Spleen (tissue), 11 donors: Measurements from ENCODE around the gene OR1F1. TPM values are rescaled to one million over a fixed set of nuclear protein-coding genes. Genes with fewer than 3 reads are reported as not detected.

Source experiments
- DNase-seq: peaks from one replicate; pipeline ENCODE4 v3.0.0-alpha.2; 2020
- H3K27ac ChIP-seq, 8 donors: fragments of 200-600 bp; sonication (generic) in 7 of 8; 1 replicate in 4 of 8; 2 replicates in 4 of 8; pipeline versions ENCODE4 v1.5.0 to v1.8.0; 2016 to 2021; ENCODE audit warnings: inconsistent platforms in 4 of 8, mild to moderate bottlenecking in 4 of 8, moderate library complexity in 1 of 8
- H3K27me3 ChIP-seq, 7 donors: fragments of 200-600 bp; sonication (generic) in 6 of 7; replicated peaks in 1 of 7; 1 replicate in 4 of 7; 2 replicates in 3 of 7; pipeline versions ENCODE4 v1.5.0 to v1.8.0; 2016 to 2021; ENCODE audit warnings: inconsistent platforms in 3 of 7, mild to moderate bottlenecking in 1 of 7
- H3K36me3 ChIP-seq, 6 donors: fragments of 200-600 bp; sonication (generic) in 5 of 6; 1 replicate in 4 of 6; 2 replicates in 2 of 6; pipeline versions ENCODE4 v1.5.0 to v1.8.0; 2016 to 2021; ENCODE audit warnings: inconsistent platforms in 2 of 6
- H3K4me1 ChIP-seq, 6 donors: fragments of 200-600 bp; sonication (generic) in 5 of 6; 1 replicate in 3 of 6; 2 replicates in 3 of 6; pipeline versions ENCODE4 v1.5.0 to v1.8.0; 2016 to 2021; ENCODE audit warnings: inconsistent platforms in 3 of 6
- H3K4me3 ChIP-seq, 8 donors: fragments of 200-600 bp; sonication (generic) in 7 of 8; 1 replicate in 4 of 8; 2 replicates in 4 of 8; pipeline versions ENCODE4 v1.5.0 to v1.8.0; 2016 to 2021; ENCODE audit warnings: inconsistent platforms in 4 of 8, mild to moderate bottlenecking in 4 of 8, moderate library complexity in 2 of 8
- H3K9me3 ChIP-seq, 8 donors: fragments of 200-600 bp; sonication (generic) in 7 of 8; 1 replicate in 4 of 8; 2 replicates in 4 of 8; pipeline versions ENCODE4 v1.5.0 to v1.8.0; 2016 to 2021; ENCODE audit warnings: inconsistent platforms in 4 of 8
- CTCF ChIP-seq, 11 experiments: fragments of 200-600 bp in 7 of 11; fragments of 450-650 bp in 4 of 11; sonication (generic) in 4 of 11; IDR thresholded peaks in 8 of 11; conservative IDR thresholded peaks in 3 of 11; 1 replicate in 7 of 11; 2 replicates in 4 of 11; pipeline versions ENCODE4 v1.4.0 to v1.8.0; 2016 to 2021; ENCODE audit warnings: antibody characterized with exemption in 11 of 11, inconsistent platforms in 4 of 11, mild to moderate bottlenecking in 1 of 11
- POLR2A ChIP-seq, 3 donors: fragments of 450-650 bp; IDR thresholded peaks; one replicate each; pipeline ENCODE4 v1.5.1; 2017; ENCODE audit warnings: antibody characterized with exemption in 3 of 3, mild to moderate bottlenecking in 1 of 3
- POLR2AphosphoS5 ChIP-seq, 3 donors: sonication (generic); formaldehyde crosslinking; IDR thresholded peaks; one replicate each; pipeline ENCODE4 v1.5.1; 2017; ENCODE audit warnings: antibody characterized with exemption in 3 of 3
- WGBS, 5 donors: extraction: QIAGEN DNeasy Blood & Tissue Kit in 3 of 5; methylation state at CpG; one replicate each; pipeline versions ENCODE4 v1.1.5 to v1.1.7; 2013 to 2018; 5-methylcytosine and 5-hydroxymethylcytosine counted together
- intact Hi-C: fragments of 100-400 bp; cut with DNase I; formaldehyde crosslinking; loops from one replicate; pipeline ENCODE4 v1.15.0; 2023; ENCODE audit warnings: low total_unique reads
- polyA plus RNA-seq, 3 donors: library from polyadenylated mRNA; stranded (reverse); fragments of 200-250 nt; gene quantifications; one replicate each; pipeline ENCODE4 v1.2.1, GENCODE V29; 2013
- total RNA-seq, 7 donors: library from RNA; depleted of rRNA in 3 of 7; stranded (reverse); fragments of >200 nt in 3 of 7; fragmentation: NEBNext Ultra II Directional in 4 of 7; extraction: Animal tissue kit (Norgen Biotek cat#: 25700) in 4 of 7; gene quantifications; one replicate each; pipeline versions ENCODE4 v1.1.0 to v1.2.1, GENCODE V29; 2016 to 2021
- donor health status: healthy with polysubstance abuse.
- donor health status: DM: no; HTN: no; CAD: no; lungs with moderate emphysema.
- donor health status: DM: no; HTN: no; CAD: no.
- donor health status: Bipolar disorder and iron deficiency.
- donor health status: healthy.
- donor health status: DM: no; HTN: no; CAD: no.
- donor health status: DM: yes; HTN: yes; CAD: no.

Gene OR1F1
- total and polyA plus RNA-seq, 10 donors = not detected

- TF ChIP-seq POLR2AphosphoS5 (IDR thresholded peaks at IDR 0.05) (no peak), POLR2A (IDR thresholded peaks at IDR 0.05) (no peak), CTCF (IDR thresholded peaks at IDR 0.05 in 8 of 11, conservative IDR thresholded peaks at IDR 0.05 in 3 of 11) (no peak)
- no peak for DNase-seq
- H3K9me3 ChIP-seq = peaks cover 0 to 8% (median 0%) of the 10 kb centered on the region in 8 donors
- peaks cover 30 to 60% (median 43%) of the 10 kb centered on the region in 6 donors for H3K4me1 ChIP-seq
- peaks cover 19 to 100% (median 97%) of the 10 kb centered on the region in 7 donors for H3K27me3 ChIP-seq
- H3K27ac ChIP-seq = no peak overlapping the region
- WGBS, 5 donors = 79 to 83% (median 82%) methylated on average over 23 of the region's 23 CpGs
- no peaks in the 10 kb centered on the region for H3K36me3 ChIP-seq
- intact Hi-C loops = no loop called here
- no peak overlapping the region for H3K4me3 ChIP-seq
These were observed 886 bp upstream of the OR1F1 start for GRCh38 chr16:3186946-3187690.

DNA sequence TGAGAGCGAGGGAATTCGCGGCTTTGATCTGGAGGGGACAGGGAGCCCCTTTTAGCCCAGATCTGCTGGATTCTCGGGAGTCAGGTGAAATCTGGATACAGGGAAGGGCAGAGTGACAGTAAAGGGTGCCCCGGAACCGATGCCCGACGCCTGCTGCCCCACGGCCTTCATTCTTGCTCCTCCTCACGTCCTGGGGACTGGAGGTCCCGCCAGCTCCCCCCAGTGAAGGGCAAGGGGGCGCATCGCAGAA, 596 bp downstream of the OR1F1 start:
- no peaks in the 10 kb centered on the region for H3K36me3 ChIP-seq
- H3K4me3 ChIP-seq = peak overlapping the region in 5 of 8 donors; percentile 11 to 54 (median 18)
- 2 to 5% (median 3%) methylated on average over 10 to 13 of the region's 13 CpGs for WGBS, 5 donors

DNA sequence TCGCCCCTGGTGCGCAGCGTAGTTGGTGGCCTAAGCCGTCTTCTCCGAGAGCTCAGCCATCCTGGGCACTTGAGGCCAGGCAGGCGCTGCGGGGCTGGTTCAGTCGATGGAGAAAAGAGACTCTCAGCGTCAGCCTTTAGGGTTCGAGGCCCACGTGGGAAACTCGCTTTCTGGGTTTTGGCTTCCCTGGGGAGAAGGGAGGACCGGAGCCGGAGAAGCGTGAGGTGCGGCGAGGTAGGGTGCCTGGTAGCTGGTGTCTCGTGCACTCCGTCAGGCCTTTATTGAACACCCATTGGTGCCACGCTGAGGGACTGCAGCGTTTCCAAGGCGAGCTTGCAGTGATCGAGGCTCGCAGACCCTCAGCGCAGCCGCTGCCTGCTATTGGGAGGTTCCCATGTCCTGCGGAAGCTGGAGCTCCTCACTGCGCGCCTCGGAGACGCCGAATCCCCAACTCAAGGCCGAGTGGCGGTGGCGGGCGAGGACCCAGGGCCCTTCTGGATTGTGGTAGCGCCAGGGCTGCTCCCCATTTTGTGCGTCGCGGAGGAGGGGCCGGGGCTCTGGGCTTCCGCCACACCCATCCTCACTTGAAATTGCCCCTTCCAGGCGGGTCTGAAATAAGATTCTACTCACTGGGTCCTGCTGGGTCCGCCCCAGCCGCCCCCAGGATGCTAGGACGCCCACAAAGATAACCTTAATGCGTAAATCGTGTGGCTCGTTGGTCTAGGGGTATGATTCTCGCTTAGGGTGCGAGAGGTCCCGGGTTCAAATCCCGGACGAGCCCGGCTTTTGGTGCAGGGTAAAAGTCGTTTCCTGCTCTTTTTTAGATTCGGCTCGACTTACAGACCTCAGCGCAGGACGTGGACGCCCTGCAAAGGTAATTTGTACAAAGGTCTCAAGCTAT, 1.2 kb downstream of the OR1F1 start:
- peak overlapping the region in 1 of 8 donors; percentile 31 for H3K27ac ChIP-seq
- H3K9me3 ChIP-seq = peaks cover 0 to 22% (median 0%) of the 10 kb centered on the region in 8 donors
- H3K36me3 ChIP-seq = no peaks in the 10 kb centered on the region
- intact Hi-C loops = no loop called here
- 1 to 3% (median 2%) methylated on average over 27 to 61 of the region's 61 CpGs for WGBS, 5 donors
- H3K4me3 ChIP-seq = peak overlapping the region in 5 of 8 donors; percentile 11 to 54 (median 18)
- TF ChIP-seq POLR2AphosphoS5 (IDR thresholded peaks at IDR 0.05) = peak in 1 of 3 donors; percentile 53
- TF ChIP-seq CTCF (IDR thresholded peaks at IDR 0.05 in 8 of 11, conservative IDR thresholded peaks at IDR 0.05 in 3 of 11) = no peak
- peak; percentile 74 for DNase-seq
- peaks cover 25 to 100% (median 97%) of the 10 kb centered on the region in 7 donors for H3K27me3 ChIP-seq
- peaks cover 17 to 40% (median 28%) of the 10 kb centered on the region in 6 donors for H3K4me1 ChIP-seq

More for the DNA sequence above, 596 bp downstream of the OR1F1 start:
- no peak for DNase-seq
- intact Hi-C loops = no loop called here
- H3K4me1 ChIP-seq = peaks cover 19 to 45% (median 30%) of the 10 kb centered on the region in 6 donors
- H3K27ac ChIP-seq = peak overlapping the region in 1 of 8 donors; percentile 31
- TF ChIP-seq POLR2AphosphoS5 (IDR thresholded peaks at IDR 0.05) (no peak), CTCF (IDR thresholded peaks at IDR 0.05 in 8 of 11, conservative IDR thresholded peaks at IDR 0.05 in 3 of 11) (no peak), POLR2A (IDR thresholded peaks at IDR 0.05) (no peak)
- peaks cover 28 to 100% (median 97%) of the 10 kb centered on the region in 7 donors for H3K27me3 ChIP-seq
- peaks cover 0 to 21% (median 0%) of the 10 kb centered on the region in 8 donors for H3K9me3 ChIP-seq

DNA sequence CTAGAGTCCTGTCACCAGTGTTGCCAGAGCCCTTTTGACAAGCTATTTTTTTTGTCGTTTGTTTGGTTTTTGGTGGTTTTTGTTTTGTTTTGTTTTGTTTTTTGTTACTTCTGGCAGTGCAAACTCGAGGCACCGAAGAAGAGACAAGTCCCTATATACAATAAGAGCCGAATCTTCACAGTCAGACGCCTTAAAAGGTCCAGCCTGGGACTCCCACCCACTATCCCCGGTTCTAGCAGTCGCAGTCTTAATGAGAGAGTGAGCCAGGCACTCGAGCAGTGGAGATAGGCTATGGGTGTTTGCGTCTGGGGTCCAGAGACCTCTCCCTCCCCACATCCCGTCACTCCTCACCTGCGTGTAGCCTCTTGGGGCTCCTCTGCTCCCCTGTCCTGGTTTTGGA, 1.9 kb downstream of the OR1F1 start:
- no peak overlapping the region for H3K27ac ChIP-seq
- 15 to 29% (median 21%) methylated on average over 11 of the region's 11 CpGs for WGBS, 5 donors
- no peak for DNase-seq
- intact Hi-C loops = no loop called here
- H3K27me3 ChIP-seq = peaks cover 25 to 100% (median 96%) of the 10 kb centered on the region in 7 donors
- peak overlapping the region in 1 of 8 donors; percentile 54 for H3K4me3 ChIP-seq
- H3K9me3 ChIP-seq = peaks cover 0 to 22% (median 0%) of the 10 kb centered on the region in 8 donors
- H3K4me1 ChIP-seq = peaks cover 17 to 39% (median 28%) of the 10 kb centered on the region in 6 donors
- no peaks in the 10 kb centered on the region for H3K36me3 ChIP-seq
- no peak for TF ChIP-seq POLR2A (IDR thresholded peaks at IDR 0.05)
- no peak for TF ChIP-seq POLR2AphosphoS5 (IDR thresholded peaks at IDR 0.05)
- TF ChIP-seq CTCF (IDR thresholded peaks at IDR 0.05 in 8 of 11, conservative IDR thresholded peaks at IDR 0.05 in 3 of 11) = no peak
